HCT116 (cell line): Measurements from ENCODE around the gene ZMAT3. TPM values are rescaled to one million over a fixed set of nuclear protein-coding genes. Genes with fewer than 3 reads are reported as not detected.
A peak's percentile ranks its signal among the peaks of the same experiment; 100 is the strongest.
"Not testable (repeated sequence)": the region's sequence is repeated elsewhere in the genome, so short reads cannot be mapped to it uniquely, and the experiment has no call there.

Experiments
- ATAC-seq: fragments of 200-7000 bp; cut with Tn5 transposase; 2 replicates; pipeline ENCODE4 v1.9.1; 2020; ENCODE audit warnings: mild to moderate bottlenecking, moderate library complexity
- BruUV-seq: library from RNA; stranded (reverse); fragments of 400-500 nt; replicated peaks from 2 replicates; lab custom pipeline; 2021; lab: Mats Ljungman, UMichigan
- CTCF ChIA-PET: fragments of 300-600 bp; sonication (Branson Sonifier 250); formaldehyde crosslinking; loops from one replicate; lab custom pipeline; 2021; ENCODE audit warnings: antibody characterized with exemption; lab: Charles Lee
- POLR2A ChIA-PET: fragments of 300-600, 350-600 bp; sonication (Branson Sonifier 250); formaldehyde crosslinking; loops from one replicate; lab custom pipeline; 2021; ENCODE audit warnings: antibody characterized with exemption; lab: Charles Lee
- RAD21 ChIA-PET, 2 experiments: fragments of 300-600 bp; sonication (Branson Sonifier 250); formaldehyde crosslinking; loops; one replicate each; lab custom pipeline; 2023; ENCODE audit warnings: low total read pairs in 2 of 2; ENCODE audit not compliant: uncharacterized antibody in 2 of 2, unreplicated experiment in 2 of 2, low non-redundant PET in 1 of 2; lab: Charles Lee
- DNase-seq: peaks from one replicate; pipeline ENCODE4 v3.0.0-alpha.2; 2010; ENCODE audit warnings: low read depth, low spot score
- H2AFZ ChIP-seq: fragments of 200-600 bp; shearing (Covaris generic), sonication (generic); 2 replicates; pipeline ENCODE4 v1.6.1; 2017; ENCODE audit warnings: low read depth, mixed run types, mixed read lengths, antibody characterized with exemption, low read length; ENCODE audit not compliant: poor library complexity, severe bottlenecking
- H3K27ac ChIP-seq: 2 replicates; pipeline ENCODE4 v1.5.1; 2012; ENCODE audit warnings: low read depth, low read length
- H3K27me3 ChIP-seq: fragments of 200-600 bp; sonication (generic); 2 replicates; pipeline ENCODE4 v1.6.1; 2016; ENCODE audit warnings: mixed run types, low read length, mixed read lengths; ENCODE audit not compliant: insufficient read depth
- H3K36me3 ChIP-seq, 2 experiments: fragments of 200-500 bp in 1 of 2; fragments of 200-600 bp in 1 of 2; sonication (Bioruptor generic) in 1 of 2; sonication (generic) in 1 of 2; 2 replicates each; pipeline versions ENCODE4 v1.5.1 to v1.6.1; 2014 to 2016; ENCODE audit warnings: low read length in 2 of 2, inconsistent platforms in 1 of 2, mixed read lengths in 1 of 2, mixed run types in 1 of 2; ENCODE audit not compliant: insufficient read depth in 2 of 2, control insufficient read depth in 1 of 2
- H3K4me1 ChIP-seq, 2 experiments: fragments of 200-600 bp in 1 of 2; sonication (generic) in 1 of 2; 2 replicates each; pipeline versions ENCODE4 v1.5.1 to v1.6.1; 2012 to 2017; ENCODE audit warnings: low read length in 2 of 2, inconsistent platforms in 1 of 2, mild to moderate bottlenecking in 1 of 2, mixed read lengths in 1 of 2, mixed run types in 1 of 2, moderate library complexity in 1 of 2; ENCODE audit not compliant: insufficient read depth in 2 of 2, control insufficient read depth in 1 of 2
- H3K4me2 ChIP-seq: fragments of 200-600 bp; sonication (generic); 2 replicates; pipeline ENCODE4 v1.6.1; 2017; ENCODE audit warnings: mixed run types, low read length, mixed read lengths
- H3K4me3 ChIP-seq, 2 experiments: fragments of 200-600 bp in 1 of 2; sonication (generic) in 1 of 2; replicated peaks in 1 of 2; 2 replicates each; pipeline ENCODE4 v1.5.1; 2011 to 2016; ENCODE audit warnings: low read length in 2 of 2, control low read depth in 1 of 2, low read depth in 1 of 2, mild to moderate bottlenecking in 1 of 2, mixed read lengths in 1 of 2, mixed run types in 1 of 2
- H3K79me2 ChIP-seq: fragments of 200-600 bp; sonication (generic); 2 replicates; pipeline ENCODE4 v1.6.1; 2017; ENCODE audit warnings: mild to moderate bottlenecking, mixed run types, low read length, moderate library complexity, mixed read lengths; ENCODE audit not compliant: insufficient read depth
- H3K9ac ChIP-seq: fragments of 200-600 bp; sonication (generic); 2 replicates; pipeline ENCODE4 v1.6.1; 2016; ENCODE audit warnings: low read length, mixed read lengths
- H3K9me2 ChIP-seq: fragments of 200-600 bp; sonication (generic), shearing (Covaris generic); 2 replicates; pipeline ENCODE4 v1.6.1; 2017; ENCODE audit warnings: mixed run types, mild to moderate bottlenecking, moderate library complexity; ENCODE audit not compliant: insufficient read depth
- H3K9me3 ChIP-seq, 2 experiments: fragments of 200-500 bp in 1 of 2; fragments of 200-600 bp in 1 of 2; sonication (Bioruptor generic) in 1 of 2; sonication (generic) in 1 of 2; 2 replicates each; pipeline ENCODE4 v1.6.1; 2014 to 2017; ENCODE audit warnings: low read length in 2 of 2, mixed read lengths in 2 of 2, inconsistent platforms in 1 of 2, low read depth in 1 of 2, mild to moderate bottlenecking in 1 of 2, mixed run types in 1 of 2, moderate library complexity in 1 of 2; ENCODE audit not compliant: control insufficient read depth in 1 of 2, insufficient read depth in 1 of 2
- H4K20me1 ChIP-seq: fragments of 200-600 bp; sonication (generic), shearing (Covaris generic); 2 replicates; pipeline ENCODE4 v1.6.1; 2017; ENCODE audit warnings: mixed run types, mild to moderate bottlenecking, moderate library complexity; ENCODE audit not compliant: insufficient read depth
- CTCF ChIP-seq, 3 experiments: fragments of 200-600 bp in 1 of 3; sonication (generic) in 1 of 3; IDR thresholded peaks in 2 of 3; conservative IDR thresholded peaks in 1 of 3; 2 replicates each; pipeline ENCODE4 v1.5.1; 2012 to 2017; ENCODE audit warnings: low read depth in 2 of 3, low read length in 2 of 3, antibody characterized with exemption in 1 of 3, borderline replicate concordance in 1 of 3, control low read depth in 1 of 3, mild to moderate bottlenecking in 1 of 3, mixed read lengths in 1 of 3, mixed run types in 1 of 3, moderate library complexity in 1 of 3; ENCODE audit not compliant: insufficient read depth in 1 of 3
- FOSL1 ChIP-seq: IDR thresholded peaks from 2 replicates; pipeline ENCODE4 v1.6.1; 2012; ENCODE audit warnings: low read depth
- intact Hi-C: fragments of 100-400 bp; cut with micrococcal nuclease; formaldehyde crosslinking; loops from 2 replicates; pipeline ENCODE4 v1.10.0; 2022
- total RNA-seq: library from RNA; stranded (reverse); gene quantifications from one replicate; pipeline ENCODE4 v1.2.1, GENCODE V29; 2021; ENCODE audit not compliant: unreplicated experiment

The ZMAT3 gene
- total RNA-seq, 1 experiment from 2014 or later: 12.1 TPM

GRCh38 chr3:179054565-179054964, 17.0 kb downstream of the ZMAT3 start:
- RAD21 ChIA-PET, H3K27ac ChIP-seq, H4K20me1 ChIP-seq, H3K27me3 ChIP-seq, DNase-seq, H3K4me2 ChIP-seq, CTCF ChIA-PET, H3K4me3 ChIP-seq, intact Hi-C loops, H3K4me1 ChIP-seq, ATAC-seq, H3K79me2 ChIP-seq, BruUV-seq, H2AFZ ChIP-seq, POLR2A ChIA-PET, H3K36me3 ChIP-seq, H3K9ac ChIP-seq, H3K9me3 ChIP-seq, H3K9me2 ChIP-seq: not testable (repeated sequence)

- ChIA-PET POLR2A (no interaction called here), CTCF (interaction anchor here (0.8 kb wide), 1 partner anchor 275 kb away, joined by 3 read pairs; no protein-coding TSS in a partner anchor), RAD21 (interaction anchor here in 1 of 2 experiments (0.7 kb wide), 1 partner anchor 13 kb away, joined by 3 read pairs; no protein-coding TSS in a partner anchor)
- no peak overlapping the region for H3K9ac ChIP-seq
- no peaks in the 10 kb centered on the region for H3K9me3 ChIP-seq
- no peaks in the 10 kb centered on the region for H3K27me3 ChIP-seq
- no peak overlapping the region for H3K4me3 ChIP-seq
- intact Hi-C loops: no loop called here
- no peak overlapping the region for H2AFZ ChIP-seq
- H4K20me1 ChIP-seq: no peaks in the 10 kb centered on the region
- BruUV-seq: no TSS peak
- ATAC-seq: peak; percentile 68
- peaks cover 12% of the 10 kb centered on the region; the same call in 1 of the 2 replicates for H3K79me2 ChIP-seq
- TF ChIP-seq CTCF (IDR thresholded peaks at IDR 0.05 in 2 of 3, conservative IDR thresholded peaks at IDR 0.05 in 1 of 3; ENCODE audit: borderline replicate concordance in 1 of 3, insufficient read depth in 1 of 3, low read depth in 2 of 3, low read length in 2 of 3) (peak in 2 of 3 experiments; percentile 10 to 13; a peak in 2 of 6 replicates), FOSL1 (no peak)
- H3K27ac ChIP-seq: no peak overlapping the region
- no peaks in the 10 kb centered on the region for H3K4me1 ChIP-seq
- H3K9me2 ChIP-seq: no peaks in the 10 kb centered on the region
- H3K4me2 ChIP-seq: no peak overlapping the region
- DNase-seq: no peak
- no peaks in the 10 kb centered on the region for H3K36me3 ChIP-seq
Measured at GRCh38 chr3:179046497-179047353, 24.9 kb downstream of the ZMAT3 start.
